ENCODE results near the gene GNAI2. TPM values are rescaled to one million over a fixed set of nuclear protein-coding genes. Genes with fewer than 3 reads are reported as not detected.

The GNAI2 gene
- total RNA-seq, 1 experiment from 2014 or later, result 62.0 TPM

DNA sequence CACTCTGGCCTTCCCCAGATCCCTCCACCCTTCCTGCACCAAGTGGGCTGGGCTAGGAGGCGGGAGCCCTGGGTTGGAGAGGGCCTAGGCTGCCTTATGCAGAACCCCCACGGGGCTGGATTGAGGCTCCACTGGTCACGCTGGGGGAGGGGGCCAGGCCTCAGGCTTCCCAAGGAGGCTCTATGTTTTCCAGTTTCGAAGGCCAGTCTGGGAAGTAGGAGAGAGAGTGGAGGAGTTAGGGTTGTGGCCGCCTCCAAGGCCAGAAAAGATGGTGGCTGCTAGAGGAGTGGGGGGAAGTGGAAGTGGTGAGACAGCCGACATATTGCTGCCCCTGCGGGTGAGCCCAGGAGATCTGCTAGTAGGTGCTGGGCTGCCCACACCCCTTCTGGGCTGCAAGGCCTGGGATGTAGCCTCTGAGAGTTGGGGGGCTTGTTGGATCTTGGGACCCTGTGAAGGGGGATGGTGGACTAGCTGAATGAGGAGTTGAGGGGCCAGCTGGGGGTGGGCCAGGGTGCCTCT is 1.2 kb downstream of the GNAI2 start:
- peak overlapping the region; percentile 94 for H3K4me3 Mint-ChIP-seq (ENCODE audit: unreplicated experiment)
- H3K27me3 Mint-ChIP-seq (ENCODE audit: insufficient read depth, unreplicated experiment), result no peaks in the 10 kb centered on the region
- Histone ChIP-seq H3K27me3 (replicated peaks; ENCODE audit: control insufficient read depth, insufficient read depth, low read length) (no peaks in the 10 kb centered on the region), H3K36me3 (ENCODE audit: control insufficient read depth, insufficient read depth, low read length) (no peaks in the 10 kb centered on the region; the same call in none of the 2 replicates), H3K4me1 (peaks cover 23% of the 10 kb centered on the region), H3K9me3 (no peaks in the 10 kb centered on the region), H3K4me3 (ENCODE audit: low read depth, low read length) (peak overlapping the region; percentile 52)
- ChIA-PET POLR2A (interaction anchor here (0.6 kb wide), 1 partner anchor 209 kb away, joined by 5 read pairs; no protein-coding TSS in a partner anchor), CTCF (interaction anchor here (0.5 to 1.8 kb wide), 4 partner anchors 10 to 87 kb away, joined by 5 to 30 read pairs (median 6); no protein-coding TSS in a partner anchor)
- no TSS peak for BruUV-seq (replicated peaks)
- H3K4me1 Mint-ChIP-seq (ENCODE audit: low read depth, unreplicated experiment), result peaks cover 13% of the 10 kb centered on the region
- peaks cover 12% of the 10 kb centered on the region for H3K36me3 Mint-ChIP-seq (ENCODE audit: insufficient read depth, unreplicated experiment)
- TF ChIP-seq, protein P1, sequence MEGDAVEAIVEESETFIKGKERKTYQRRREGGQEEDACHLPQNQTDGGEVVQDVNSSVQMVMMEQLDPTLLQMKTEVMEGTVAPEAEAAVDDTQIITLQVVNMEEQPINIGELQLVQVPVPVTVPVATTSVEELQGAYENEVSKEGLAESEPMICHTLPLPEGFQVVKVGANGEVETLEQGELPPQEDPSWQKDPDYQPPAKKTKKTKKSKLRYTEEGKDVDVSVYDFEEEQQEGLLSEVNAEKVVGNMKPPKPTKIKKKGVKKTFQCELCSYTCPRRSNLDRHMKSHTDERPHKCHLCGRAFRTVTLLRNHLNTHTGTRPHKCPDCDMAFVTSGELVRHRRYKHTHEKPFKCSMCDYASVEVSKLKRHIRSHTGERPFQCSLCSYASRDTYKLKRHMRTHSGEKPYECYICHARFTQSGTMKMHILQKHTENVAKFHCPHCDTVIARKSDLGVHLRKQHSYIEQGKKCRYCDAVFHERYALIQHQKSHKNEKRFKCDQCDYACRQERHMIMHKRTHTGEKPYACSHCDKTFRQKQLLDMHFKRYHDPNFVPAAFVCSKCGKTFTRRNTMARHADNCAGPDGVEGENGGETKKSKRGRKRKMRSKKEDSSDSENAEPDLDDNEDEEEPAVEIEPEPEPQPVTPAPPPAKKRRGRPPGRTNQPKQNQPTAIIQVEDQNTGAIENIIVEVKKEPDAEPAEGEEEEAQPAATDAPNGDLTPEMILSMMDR (IDR thresholded peaks at IDR 0.05; ENCODE audit: insufficient read depth in 1 of 2, low read depth in 1 of 2, low read length in 1 of 2, severe bottlenecking in 1 of 2, unreplicated experiment in 1 of 2), result no peak
- intact Hi-C loops (cut with micrococcal nuclease; ENCODE audit: unreplicated experiment), result loop anchor here (2.0 kb wide), 1 partner anchor 62 kb away; the partner anchor contains the start of genes HYAL3 and NAA80
- DNase-seq, result no peak
- H3K27ac Mint-ChIP-seq (ENCODE audit: unreplicated experiment), result peak overlapping the region; percentile 82
- no peaks in the 10 kb centered on the region for H3K9me3 Mint-ChIP-seq (ENCODE audit: unreplicated experiment)

DNA sequence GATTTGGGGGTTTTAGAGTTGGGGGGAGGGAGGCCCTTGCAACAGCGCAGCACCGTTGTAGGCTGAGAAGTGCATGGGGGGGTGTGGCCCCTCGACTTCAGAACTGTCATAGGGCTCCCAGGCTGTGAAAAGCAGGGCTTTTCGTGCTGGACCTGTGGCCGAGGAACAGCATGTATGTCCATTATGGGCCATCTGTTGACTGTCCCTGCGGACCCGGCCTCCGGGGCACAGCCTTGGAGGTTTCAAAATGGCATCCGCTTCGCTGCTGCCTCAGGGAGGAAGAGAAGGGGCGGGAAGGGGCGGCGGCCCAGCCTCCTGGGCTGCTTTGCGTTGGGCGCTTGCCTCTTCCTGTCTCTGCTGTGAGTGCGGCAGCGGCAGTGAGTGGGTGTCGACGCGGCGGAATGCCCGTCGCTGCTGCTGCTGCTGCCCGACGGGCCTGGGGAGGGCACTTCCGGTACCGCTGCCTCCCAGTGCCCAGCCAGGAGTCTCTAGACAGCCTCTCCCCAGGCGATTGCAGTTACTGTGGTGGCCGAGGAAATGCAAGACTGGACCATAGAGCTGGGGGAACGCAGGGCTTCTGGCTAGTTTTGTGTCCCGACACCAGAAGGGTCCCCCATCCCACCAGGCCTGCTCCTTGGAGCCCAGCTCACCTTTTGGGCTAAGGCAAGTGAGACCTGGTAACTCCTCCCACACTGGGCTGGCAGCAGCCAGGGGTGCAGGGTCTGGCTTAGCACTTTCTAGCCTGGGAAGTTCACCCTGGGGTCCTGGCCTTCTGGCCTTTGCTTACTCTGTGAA is 1.9 kb downstream of the GNAI2 start:
- Histone ChIP-seq H3K27me3 (replicated peaks; ENCODE audit: control insufficient read depth, insufficient read depth, low read length) (no peaks in the 10 kb centered on the region), H3K9me3 (no peaks in the 10 kb centered on the region), H3K4me3 (ENCODE audit: low read depth, low read length) (no peak overlapping the region), H3K4me1 (peaks cover 23% of the 10 kb centered on the region), H3K36me3 (ENCODE audit: control insufficient read depth, insufficient read depth, low read length) (no peaks in the 10 kb centered on the region; the same call in none of the 2 replicates)
- Mint-ChIP-seq H3K27me3 (ENCODE audit: insufficient read depth, unreplicated experiment) (no peaks in the 10 kb centered on the region), H3K27ac (ENCODE audit: unreplicated experiment) (no peak overlapping the region), H3K4me3 (ENCODE audit: unreplicated experiment) (no peak overlapping the region), H3K4me1 (ENCODE audit: low read depth, unreplicated experiment) (peaks cover 13% of the 10 kb centered on the region), H3K36me3 (ENCODE audit: insufficient read depth, unreplicated experiment) (peaks cover 12% of the 10 kb centered on the region), H3K9me3 (ENCODE audit: unreplicated experiment) (no peaks in the 10 kb centered on the region)
- ChIA-PET CTCF (interaction anchor here (0.6 to 0.7 kb wide), 3 partner anchors 31 to 1204 kb away, joined by 4 to 6 read pairs (median 6); no protein-coding TSS in a partner anchor), POLR2A (no interaction called here)
- intact Hi-C loops (cut with micrococcal nuclease; ENCODE audit: unreplicated experiment), result loop anchor here (2.0 kb wide), 1 partner anchor 61 kb away; the partner anchor contains the start of genes HYAL3 and NAA80
- no TSS peak for BruUV-seq (replicated peaks)
- DNase-seq, result no peak
- TF ChIP-seq, protein P1 (IDR thresholded peaks at IDR 0.05; ENCODE audit: insufficient read depth in 1 of 2, low read depth in 1 of 2, low read length in 1 of 2, severe bottlenecking in 1 of 2, unreplicated experiment in 1 of 2), result no peak

DNA sequence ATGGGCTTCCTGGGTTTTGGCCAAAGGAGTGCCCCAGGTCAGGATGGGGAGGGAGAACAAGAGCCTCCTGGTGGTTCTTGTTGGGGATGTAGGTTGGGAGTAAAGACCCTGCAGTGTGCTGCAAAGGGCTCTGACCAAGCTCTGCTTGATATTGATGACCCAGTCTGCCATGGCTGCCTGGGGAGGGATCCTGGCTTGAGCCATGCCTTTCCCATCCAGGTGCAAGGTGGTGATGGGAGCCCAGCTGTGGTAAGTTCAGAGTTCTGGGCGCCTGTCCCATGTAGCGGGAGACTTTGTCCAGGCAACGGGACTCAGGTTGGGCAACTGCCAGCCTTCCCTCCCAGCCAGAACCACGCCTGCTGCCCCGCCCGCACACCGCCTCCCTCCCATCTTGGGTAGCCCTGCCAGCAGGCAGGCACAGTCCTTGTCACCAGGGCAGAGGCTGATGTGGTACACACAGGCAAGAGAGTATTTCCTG is 2.6 kb downstream of the GNAI2 start:
- POLR2A ChIA-PET, result no interaction called here
- H3K27ac Mint-ChIP-seq (ENCODE audit: unreplicated experiment), result no peak overlapping the region
- TF ChIP-seq, protein P1 (IDR thresholded peaks at IDR 0.05; ENCODE audit: insufficient read depth in 1 of 2, low read depth in 1 of 2, low read length in 1 of 2, severe bottlenecking in 1 of 2, unreplicated experiment in 1 of 2), result no peak
- BruUV-seq (replicated peaks), result no TSS peak
- intact Hi-C loops (cut with micrococcal nuclease; ENCODE audit: unreplicated experiment), result no loop called here
- peaks cover 13% of the 10 kb centered on the region for H3K4me1 Mint-ChIP-seq (ENCODE audit: low read depth, unreplicated experiment)
- H3K27me3 ChIP-seq (replicated peaks; ENCODE audit: control insufficient read depth, insufficient read depth, low read length), result no peaks in the 10 kb centered on the region
- H3K36me3 ChIP-seq (ENCODE audit: control insufficient read depth, insufficient read depth, low read length), result no peaks in the 10 kb centered on the region; the same call in none of the 2 replicates
- H3K9me3 Mint-ChIP-seq (ENCODE audit: unreplicated experiment), result no peaks in the 10 kb centered on the region
- no peaks in the 10 kb centered on the region for H3K9me3 ChIP-seq
- no peak overlapping the region for H3K4me3 Mint-ChIP-seq (ENCODE audit: unreplicated experiment)
- no peak for DNase-seq
- CTCF ChIA-PET, result interaction anchor here (0.6 kb wide), 1 partner anchor 1204 kb away, joined by 4 read pairs; no protein-coding TSS in a partner anchor
- peaks cover 23% of the 10 kb centered on the region for H3K4me1 ChIP-seq
- no peaks in the 10 kb centered on the region for H3K27me3 Mint-ChIP-seq (ENCODE audit: insufficient read depth, unreplicated experiment)
- H3K4me3 ChIP-seq (ENCODE audit: low read depth, low read length), result no peak overlapping the region
- H3K36me3 Mint-ChIP-seq (ENCODE audit: insufficient read depth, unreplicated experiment), result peaks cover 12% of the 10 kb centered on the region
